LNCaP clone FGC (cell line): Measurements from ENCODE around the gene CD82.

Source experiments
- DNase-seq: peaks from one replicate; pipeline ENCODE4 v3.0.0-alpha.2; 2011; ENCODE audit warnings: low read depth
- H3K4me3 ChIP-seq: 2 replicates; pipeline ENCODE4 v1.5.1; 2011; ENCODE audit warnings: mild to moderate bottlenecking, low read depth, low read length, control low read depth
- CTCF ChIP-seq: IDR thresholded peaks from 2 replicates; pipeline ENCODE4 v1.5.1; 2012; ENCODE audit warnings: mild to moderate bottlenecking; ENCODE audit not compliant: control insufficient read depth, insufficient read depth; ENCODE audit errors: extremely low read depth

CD82 gene

GRCh38 chr11:44620328-44620725 lies 54.9 kb downstream of the CD82 start:
- TF ChIP-seq CTCF: no peak
- no peak overlapping the region for H3K4me3 ChIP-seq
- DNase-seq: no peak

GRCh38 chr11:44621140-44621681 lies 55.7 kb downstream of the CD82 start:
- peak; percentile 92 for TF ChIP-seq CTCF
- no peak for DNase-seq
- H3K4me3 ChIP-seq: no peak overlapping the region

DNA sequence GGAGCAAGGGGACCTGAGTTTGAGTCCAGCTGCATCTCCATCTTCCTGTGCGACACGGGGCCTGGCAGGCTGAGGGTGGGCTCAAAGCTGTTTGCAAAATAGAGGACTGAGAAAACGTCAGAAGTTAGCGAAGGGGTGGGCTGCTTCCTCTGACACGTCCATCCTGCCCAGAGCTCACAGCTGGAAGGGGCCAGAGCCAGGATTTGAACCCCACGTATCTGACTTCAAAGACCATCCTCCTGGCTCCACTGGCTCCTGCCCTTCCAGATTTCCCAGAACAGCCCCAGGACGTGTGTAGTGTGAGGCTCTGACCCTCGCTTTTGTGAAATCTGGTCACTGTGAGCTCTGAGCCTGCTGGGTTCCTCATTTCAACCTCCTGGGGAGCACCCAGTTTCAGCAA lies 56.3 kb downstream of the CD82 start:
- no peak overlapping the region for H3K4me3 ChIP-seq
- DNase-seq: no peak
- no peak for TF ChIP-seq CTCF

GRCh38 chr11:44622190-44622650 lies 56.8 kb downstream of the CD82 start:
- no peak for DNase-seq
- no peak overlapping the region for H3K4me3 ChIP-seq
- TF ChIP-seq CTCF: no peak

DNA sequence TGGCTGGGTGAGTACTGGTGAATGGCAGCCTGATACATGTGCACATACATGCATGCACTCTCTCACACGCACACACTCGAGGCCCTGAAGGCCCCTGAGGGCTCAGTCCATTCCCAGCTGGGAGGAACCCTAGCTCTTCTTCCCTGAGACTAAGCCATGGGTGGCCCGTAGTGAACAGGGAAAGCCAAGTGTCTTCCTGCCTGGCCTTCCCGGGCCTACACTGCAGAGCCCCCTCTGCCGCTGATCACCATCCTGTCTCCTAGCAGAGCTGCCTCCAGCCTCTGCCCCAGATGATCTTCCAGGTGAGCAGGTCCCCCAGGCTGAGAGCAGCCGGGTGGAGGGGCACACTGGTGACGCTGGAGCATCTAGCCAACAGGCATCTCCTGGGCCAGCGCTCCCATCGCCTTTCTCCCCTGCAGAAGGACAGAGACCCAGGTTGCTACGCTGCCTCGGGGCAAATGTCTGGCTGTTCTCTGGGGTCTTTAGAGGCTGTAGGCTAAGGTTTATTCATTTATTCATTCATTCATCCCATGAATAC lies 57.3 kb downstream of the CD82 start:
- no peak overlapping the region for H3K4me3 ChIP-seq
- TF ChIP-seq CTCF: no peak
- no peak for DNase-seq

- no peak for TF ChIP-seq CTCF
- DNase-seq: no peak
- H3K4me3 ChIP-seq: no peak overlapping the region
Observed at GRCh38 chr11:44623341-44623730, 57.9 kb downstream of the CD82 start.
